GM18951 (cell line): ENCODE results near the gene UNCX.
"Not testable (repeated sequence)": the region's sequence is repeated elsewhere in the genome, so short reads cannot be mapped to it uniquely, and the experiment has no call there.

ENCODE experiments used
- POLR2A ChIP-seq: IDR thresholded peaks from 4 replicates; pipeline ENCODE4 v1.6.1; 2011; ENCODE audit warnings: mild to moderate bottlenecking; ENCODE audit not compliant: insufficient read length, insufficient read depth; ENCODE audit errors: extremely low read depth
- in situ Hi-C: fragments of 300-500 bp; cut with MboI; formaldehyde crosslinking; loops from one replicate; pipeline ENCODE4 v1.12.0; 2022; ENCODE audit warnings: low sequenced_read_pairs, mixed read lengths, inconsistent platforms; ENCODE audit not compliant: unreplicated experiment

The UNCX gene

DNA sequence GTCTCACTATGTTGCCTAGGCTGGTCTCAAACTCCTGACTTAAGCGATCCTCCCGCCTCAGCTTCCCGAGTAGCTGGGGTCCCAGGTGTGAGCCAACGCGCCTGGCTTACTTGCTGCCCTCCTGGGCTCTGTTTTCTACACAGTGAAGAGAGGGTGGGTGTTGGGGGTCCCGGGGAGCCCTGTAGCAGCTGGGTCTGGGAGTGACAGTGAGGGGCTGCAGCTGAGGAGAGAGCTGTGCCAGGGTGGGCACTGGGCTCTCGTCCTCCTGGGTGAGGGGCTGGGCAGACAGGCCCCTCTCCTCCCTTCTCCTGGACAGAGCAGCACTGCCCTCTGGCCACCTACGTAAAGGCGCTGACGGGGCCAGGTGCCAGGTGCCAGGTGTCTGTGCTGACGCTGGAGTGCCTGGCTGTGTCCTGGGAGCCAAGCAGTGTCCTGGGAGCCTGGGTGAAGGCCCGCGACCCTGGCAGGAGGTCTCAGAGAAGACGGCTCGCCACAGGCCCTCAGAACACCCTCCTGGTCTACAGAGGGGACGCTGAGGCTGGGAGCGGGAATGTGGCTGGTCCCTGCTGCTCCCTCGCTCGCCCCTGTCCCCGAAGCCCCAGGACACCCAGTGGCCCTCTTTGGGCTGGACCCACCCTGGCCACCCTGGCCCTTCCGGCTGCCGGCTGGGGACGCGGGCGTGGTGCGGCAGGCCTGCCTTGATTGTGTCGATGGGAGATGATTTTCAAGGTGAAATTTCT is 35.6 kb downstream of the UNCX start:
- in situ Hi-C loops, result no loop called here
- TF ChIP-seq POLR2A, result no peak

DNA sequence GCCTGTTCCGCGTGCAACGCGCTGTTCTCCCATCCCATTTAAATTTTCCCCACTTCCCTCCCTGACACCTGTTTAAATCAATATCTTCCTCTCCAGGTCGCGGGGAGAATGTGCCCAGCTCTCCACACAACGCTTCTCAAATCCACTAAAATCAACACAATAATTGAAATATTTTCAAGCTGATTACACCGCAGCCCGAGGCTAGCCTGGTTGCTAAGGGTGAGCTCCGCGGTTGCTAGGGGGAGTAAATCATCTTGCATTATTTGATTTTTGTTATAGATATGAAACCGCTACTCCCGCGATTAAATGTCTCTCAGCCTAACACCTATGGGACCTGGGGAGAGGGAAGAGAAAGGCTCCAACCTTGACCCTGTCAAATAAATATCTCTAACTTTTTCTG is 36.2 kb downstream of the UNCX start:
- in situ Hi-C loops, result no loop called here
- TF ChIP-seq POLR2A, result no peak

DNA sequence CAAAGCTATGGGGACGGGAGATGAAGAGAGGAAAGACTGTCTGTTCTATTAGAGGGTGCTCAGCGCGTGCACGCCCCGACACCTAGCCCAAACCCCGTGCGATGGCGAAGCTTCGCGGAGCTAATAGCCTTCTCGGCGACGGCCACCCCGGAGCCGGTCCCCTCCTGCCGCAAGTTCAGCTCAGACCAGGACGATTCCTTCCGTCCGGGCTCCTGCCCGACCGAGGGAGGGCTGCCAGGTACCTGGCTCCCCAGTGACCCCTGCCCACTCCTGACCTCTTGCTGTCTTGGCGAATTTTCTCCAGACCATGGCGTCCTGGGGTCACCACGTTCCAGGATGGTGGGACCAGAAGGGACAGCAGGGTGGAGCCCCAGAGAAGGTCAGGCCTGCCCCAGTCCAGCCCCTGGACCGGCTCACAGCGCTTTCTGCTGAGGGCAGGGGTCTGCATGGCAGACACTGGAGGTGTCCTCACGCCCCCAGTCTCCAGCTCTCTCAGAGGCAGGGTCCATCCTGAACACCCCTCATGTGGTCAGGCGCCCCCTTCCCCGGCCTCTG is 36.7 kb downstream of the UNCX start:
- in situ Hi-C loops, result no loop called here
- no peak for TF ChIP-seq POLR2A

DNA sequence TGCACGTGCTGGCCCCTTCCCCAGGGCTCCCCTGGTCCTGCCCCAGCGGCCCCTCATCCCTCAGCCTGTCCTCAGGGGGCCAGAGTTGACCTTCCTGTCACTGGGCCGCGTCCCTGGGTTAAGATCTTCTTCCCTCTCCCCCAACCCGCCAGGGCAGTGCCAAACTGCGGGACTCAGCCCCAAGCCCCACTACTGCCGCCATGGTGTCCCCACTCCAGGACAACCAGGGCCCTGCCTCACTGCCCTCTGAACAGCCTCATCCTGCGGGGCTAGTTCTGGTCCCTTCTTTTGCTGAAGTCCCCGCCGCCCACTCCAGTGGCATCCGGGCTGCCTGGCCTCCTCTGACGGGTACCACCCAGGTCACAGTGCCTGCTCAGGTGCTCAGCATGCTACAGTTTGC is 37.5 kb downstream of the UNCX start:
- no peak for TF ChIP-seq POLR2A
- in situ Hi-C loops, result no loop called here

DNA sequence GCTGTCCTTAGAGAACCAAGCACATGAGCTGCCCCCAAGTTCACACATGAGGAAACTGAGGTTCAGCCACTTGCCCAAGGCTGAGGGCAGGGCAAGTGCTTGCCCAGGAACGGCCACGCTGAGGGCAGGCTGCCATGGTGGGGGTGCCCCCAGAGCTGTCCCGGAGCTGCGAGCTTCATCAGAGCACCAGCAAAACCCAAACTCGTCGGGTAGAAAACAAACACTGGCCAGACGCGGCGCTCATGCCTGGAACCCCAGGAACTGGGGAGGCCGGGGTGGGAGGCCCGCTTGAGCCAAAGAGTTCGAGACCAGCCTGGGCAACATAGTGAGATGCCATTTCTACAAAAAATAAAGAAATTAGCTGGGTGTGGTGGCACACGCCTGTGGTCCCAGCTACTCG is 38.4 kb downstream of the UNCX start:
- in situ Hi-C loops, result no loop called here
- TF ChIP-seq POLR2A, result no peak

DNA sequence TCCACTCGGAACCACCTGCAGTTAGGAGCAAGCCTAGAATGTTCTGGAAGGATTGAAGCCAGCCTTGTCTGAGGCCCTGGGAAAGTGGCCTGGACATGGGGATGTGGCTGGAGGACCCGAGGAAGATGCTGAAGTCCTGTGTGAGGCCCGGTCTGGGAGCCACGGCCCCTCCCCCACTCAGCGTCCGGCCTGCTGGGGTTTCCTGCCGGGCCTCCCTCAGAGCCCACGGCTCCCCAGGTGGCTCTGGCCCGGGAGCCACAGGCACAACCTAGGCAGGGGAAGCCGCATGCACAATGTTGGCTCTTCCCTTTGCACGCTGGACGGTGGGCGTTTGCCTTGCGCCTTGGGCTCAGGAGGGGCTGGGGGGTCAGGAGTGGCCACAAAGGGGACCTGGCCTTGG is 39.0 kb downstream of the UNCX start:
- in situ Hi-C loops, result no loop called here
- no peak for TF ChIP-seq POLR2A

DNA sequence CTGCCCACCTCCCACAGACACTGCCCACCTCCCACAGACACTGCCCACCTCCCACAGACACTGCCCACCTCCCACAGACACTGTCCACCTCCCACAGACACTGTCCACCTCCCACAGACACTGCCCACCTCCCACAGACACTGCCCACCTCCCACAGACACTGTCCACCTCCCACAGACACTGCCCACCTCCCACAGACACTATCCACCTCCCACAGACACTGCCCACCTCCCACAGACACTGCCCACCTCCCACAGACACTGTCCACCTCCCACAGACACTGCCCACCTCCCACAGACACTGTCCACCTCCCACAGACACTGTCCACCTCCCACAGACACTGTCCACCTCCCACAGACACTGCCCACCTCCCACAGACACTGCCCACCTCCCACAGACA is 39.5 kb downstream of the UNCX start:
- in situ Hi-C loops, result not testable (repeated sequence)

DNA sequence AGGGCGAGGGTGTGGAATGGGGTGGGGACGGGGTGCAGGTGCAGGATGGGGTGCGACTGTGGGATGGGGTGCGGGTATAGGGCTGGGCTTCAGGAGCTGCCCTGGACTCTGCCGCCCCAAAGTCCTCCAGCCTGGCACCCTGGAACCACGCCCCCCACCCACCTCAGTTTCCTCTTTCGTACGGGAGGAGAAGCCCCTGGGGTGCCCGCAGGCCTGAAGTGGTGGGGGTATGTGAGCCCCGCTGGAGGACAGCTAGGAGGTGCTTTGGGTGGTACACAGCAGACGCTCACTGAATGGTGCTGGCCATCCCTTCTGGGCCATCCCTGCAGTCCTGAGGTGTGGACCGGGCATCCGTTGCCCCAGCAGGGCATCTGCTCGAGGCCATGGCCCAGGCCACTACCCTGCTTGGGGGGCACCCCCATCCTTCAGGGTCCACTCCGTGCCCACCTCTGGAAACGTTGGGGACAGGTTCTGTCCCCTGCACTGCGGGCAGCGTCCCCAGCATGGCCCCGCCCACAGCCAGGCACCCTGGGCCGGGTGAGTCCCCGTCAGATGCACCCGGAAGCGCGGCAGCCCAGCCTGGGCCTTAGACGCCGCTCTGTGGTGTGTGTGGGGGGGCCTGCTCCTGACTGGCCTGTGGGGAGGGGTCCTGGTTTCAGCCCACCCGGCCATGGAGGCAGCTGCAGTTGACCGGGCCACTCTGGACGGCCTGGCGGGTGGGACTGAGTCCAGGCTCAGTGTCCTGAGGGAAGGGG is 41.6 kb downstream of the UNCX start:
- TF ChIP-seq POLR2A, result no peak
- in situ Hi-C loops, result no loop called here

DNA sequence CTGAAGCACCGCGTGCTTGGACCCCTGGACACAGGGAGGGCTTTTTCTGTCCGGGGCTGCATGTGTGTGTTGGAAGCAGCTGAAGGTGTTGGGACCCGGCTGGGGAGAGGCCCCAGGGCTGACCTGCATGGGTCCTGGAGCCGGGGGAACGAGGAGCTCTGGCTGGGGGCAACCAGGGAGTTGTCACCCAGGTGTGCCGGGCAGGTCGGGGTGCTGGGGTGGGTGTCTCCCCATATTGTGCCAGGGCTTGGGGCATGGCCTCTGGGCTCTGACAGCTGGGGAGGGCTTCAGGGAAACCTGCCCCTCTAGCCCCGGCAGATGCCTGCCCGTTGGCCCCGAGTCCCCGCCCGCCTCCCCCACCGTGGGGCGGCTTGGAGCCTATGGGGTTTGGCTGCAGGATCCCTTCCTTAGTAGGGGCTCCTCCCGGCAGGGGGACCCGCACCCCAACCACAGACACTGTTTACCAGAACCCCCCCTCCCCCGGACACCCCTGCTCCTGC is 42.3 kb downstream of the UNCX start:
- in situ Hi-C loops, result no loop called here
- no peak for TF ChIP-seq POLR2A

DNA sequence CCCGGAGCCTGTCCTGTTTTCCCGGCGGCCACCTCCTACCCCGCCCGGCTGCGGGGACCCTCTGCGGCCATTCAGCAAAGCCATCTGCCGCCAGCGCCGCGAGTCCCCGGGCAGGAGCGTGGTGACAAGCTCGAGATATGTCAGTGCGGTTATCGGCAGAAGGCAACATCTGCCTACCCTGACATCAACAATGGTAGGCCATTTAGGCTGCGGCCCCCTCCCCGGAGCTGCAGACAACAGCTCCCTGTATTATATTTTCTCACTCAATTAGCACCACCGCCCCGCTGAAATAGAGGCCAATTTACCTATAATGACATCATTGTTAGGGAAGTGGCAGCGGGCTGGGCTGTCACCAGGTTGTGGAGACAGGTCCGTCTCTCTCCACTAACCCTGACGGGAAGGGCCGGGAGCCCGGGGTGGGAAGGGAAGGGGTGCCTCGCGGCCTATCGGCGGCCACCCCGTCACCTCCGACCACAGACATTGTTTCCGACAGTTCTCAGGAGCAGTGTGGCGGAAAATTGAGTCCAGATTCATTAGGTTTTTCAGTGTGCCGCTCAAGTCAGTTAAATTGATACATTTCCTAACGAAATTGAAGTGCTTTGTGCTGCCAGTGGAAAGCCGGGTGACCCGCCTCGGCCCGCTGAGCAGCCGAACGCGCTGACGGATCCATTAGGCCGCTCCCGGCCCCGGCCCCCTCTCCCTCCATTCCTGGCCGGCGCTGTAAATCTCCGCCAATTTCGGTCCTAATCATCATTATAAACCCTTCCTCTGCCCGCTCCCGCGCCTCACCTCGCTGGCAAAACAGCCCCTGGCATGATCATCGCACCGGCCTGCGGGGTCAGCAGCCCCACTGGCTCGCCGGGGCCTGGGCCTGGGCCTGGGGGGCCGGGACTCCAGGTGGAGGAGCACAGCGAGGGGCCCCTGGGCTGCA is 43.0 kb downstream of the UNCX start:
- in situ Hi-C loops, result no loop called here
- TF ChIP-seq POLR2A, result no peak

DNA sequence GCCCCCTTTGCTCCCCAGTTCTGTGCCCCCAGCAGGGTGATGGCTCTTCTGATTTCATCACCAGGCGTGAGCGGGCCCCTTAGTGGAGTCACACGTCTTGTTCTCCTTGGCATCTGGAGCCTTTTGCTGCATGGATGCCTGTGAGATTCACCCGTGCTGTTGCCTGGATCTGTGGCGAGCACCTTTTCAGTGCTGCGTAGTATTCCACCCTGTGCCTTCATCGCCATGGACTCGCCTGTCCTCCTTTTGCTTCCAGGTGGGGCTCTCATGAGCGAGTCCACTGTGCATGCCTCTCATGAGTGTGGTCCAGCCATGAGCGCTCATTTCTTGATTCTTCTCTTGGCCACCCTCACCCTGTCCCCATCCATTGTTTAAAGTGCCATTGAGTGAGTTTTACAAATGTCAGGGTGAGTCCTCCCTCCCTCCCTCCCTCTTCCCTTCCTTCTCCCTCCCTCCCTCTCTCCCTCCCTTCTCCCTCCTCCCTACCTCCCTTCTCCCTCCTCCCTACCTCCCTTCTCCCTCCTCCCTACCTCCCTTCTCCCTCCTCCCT is 44.0 kb downstream of the UNCX start:
- in situ Hi-C loops, result no loop called here

DNA sequence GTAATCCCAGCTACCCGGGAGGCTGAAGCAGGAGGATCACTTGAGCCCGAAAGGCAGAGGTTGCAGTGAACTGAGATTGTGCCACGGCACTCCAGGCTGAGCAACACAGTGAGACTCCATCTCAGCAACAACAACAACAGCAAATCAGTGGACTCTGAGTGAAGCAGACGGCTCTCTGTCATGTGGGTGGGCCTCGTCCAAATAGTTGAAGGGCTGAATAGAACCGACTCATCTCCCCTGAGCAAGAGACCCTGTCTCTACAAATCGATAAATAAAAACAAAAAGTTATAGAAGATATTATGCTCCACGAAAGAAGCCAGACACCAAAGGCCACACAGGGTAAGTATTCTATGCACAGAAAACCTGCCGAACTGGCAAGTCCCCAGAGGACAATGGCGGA is 45.9 kb downstream of the UNCX start:
- in situ Hi-C loops, result no loop called here
- no peak for TF ChIP-seq POLR2A

More for the DNA sequence above, 44.0 kb downstream of the UNCX start:
- TF ChIP-seq POLR2A, result no peak

DNA sequence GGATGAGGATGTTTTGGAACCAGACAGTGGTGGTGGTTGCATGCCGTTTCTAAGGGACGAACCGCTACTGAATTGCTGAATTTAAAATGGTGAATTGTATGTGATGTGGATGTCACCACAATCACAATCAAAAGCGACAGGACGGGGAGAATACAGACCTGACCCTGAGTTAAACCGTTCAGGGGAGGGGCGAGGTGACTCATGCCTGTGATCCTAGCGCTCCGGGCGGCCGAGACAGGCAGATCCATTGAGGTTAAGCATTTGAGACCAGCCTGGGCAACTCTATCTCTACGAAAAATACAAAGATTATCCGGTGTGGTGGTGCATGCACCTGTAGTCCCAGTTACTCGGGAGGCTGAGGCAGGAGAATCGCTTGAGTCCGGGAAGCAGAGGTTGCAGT is 46.4 kb downstream of the UNCX start:
- no peak for TF ChIP-seq POLR2A
- in situ Hi-C loops, result no loop called here

DNA sequence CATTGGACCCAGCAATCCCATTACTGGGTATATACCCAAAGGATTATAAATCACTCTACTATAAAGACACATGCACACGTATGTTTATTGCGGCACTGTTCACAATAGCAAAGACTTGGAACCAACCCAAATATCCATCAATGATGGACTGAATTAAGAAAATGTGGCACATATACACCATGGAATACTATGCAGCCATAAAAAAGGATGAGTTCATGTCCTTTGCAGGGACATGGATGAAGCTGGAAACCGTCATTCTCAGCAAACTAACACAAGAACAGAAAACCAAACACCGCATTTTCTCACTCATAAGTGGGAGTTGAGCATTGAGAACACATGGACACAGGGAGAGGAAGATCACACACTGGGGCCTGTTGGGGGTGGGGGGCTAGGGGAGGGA is 47.2 kb downstream of the UNCX start:
- in situ Hi-C loops, result not testable (repeated sequence)
